HG03457 (cell line): ENCODE results near the gene GLYAT.
"Not testable (repeated sequence)": the region's sequence is repeated elsewhere in the genome, so short reads cannot be mapped to it uniquely, and the experiment has no call there.

Experiments
- ATAC-seq: cut with Tn5 transposase; IDR thresholded peaks from one replicate; pipeline ENCODE4 v1.9.1; 2021; ENCODE audit warnings: moderate number of reproducible peaks; ENCODE audit not compliant: unreplicated experiment

GLYAT gene

DNA sequence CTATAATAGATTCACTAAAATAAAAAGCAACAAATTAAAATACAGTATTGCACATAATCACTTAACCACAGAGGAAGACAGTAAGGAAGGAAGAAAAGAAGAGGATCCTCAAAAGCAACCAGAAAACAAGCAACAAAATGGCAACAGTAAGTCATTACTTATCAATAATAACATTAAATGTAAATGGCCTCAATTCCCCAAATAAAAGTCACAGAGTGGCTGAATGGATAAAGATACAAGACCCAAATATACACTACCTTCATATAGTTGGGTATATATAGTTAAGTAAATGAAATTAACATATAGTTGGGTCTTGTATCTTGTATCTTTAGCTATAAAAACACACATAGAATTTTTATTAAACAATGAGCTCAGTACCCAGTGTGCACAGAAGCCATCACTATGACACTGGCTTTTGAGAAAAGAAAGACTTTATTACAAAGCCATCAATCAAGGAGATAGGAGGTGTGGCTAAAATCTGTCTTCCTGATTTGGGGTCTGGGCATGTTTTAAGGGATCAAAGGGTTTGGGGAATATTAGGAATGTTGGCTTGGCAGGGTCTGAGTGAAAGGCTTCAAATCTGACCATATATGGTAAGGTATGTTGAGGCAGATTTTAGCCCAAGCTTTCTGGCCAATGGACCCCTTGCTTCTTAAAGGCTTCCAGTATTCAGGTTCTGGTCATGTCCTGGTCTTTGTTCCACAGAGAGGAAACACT, 13.4 kb upstream of the GLYAT start:
- no peak for ATAC-seq

DNA sequence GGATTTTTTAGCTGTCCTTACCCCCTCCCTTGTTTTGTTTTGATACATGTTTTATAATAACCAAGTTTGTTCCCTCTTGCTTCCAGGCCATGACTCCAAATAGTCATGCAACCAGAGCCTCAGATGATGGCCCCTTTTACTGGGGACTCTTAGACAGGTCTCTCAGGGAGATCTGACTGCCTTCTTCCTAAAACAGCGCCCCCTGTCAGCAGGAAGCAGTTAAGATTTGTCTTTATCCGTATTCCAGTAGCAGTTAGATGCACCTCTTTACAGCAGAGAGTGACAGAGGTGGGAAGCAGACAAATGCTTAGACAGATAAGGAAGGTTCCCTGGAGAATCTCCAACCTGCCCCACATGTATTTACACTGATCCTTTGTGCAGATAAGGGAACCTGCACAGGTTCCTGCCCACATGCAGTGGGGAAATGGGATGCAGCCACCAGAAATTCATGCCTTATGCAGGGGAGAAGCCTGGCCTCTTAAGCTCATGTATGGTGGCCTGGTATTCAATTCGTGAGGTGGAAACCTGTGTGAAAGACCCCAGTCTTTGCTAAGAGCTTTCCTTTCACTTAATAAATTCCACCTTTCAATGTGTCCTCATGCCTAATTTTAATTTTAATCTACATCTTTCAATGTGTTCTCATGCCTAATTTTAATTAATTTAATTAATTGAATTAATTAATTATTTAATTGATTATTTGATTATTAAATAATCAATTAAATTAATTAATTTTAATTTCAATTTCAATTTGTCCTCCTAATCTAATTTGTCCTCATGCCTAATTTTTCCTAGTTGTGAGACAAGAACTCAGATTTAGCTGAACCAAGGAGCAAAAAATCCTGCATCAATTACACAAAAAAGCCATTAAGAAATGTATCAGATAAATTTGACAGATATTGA, 11.5 kb upstream of the GLYAT start:
- ATAC-seq = no peak

DNA sequence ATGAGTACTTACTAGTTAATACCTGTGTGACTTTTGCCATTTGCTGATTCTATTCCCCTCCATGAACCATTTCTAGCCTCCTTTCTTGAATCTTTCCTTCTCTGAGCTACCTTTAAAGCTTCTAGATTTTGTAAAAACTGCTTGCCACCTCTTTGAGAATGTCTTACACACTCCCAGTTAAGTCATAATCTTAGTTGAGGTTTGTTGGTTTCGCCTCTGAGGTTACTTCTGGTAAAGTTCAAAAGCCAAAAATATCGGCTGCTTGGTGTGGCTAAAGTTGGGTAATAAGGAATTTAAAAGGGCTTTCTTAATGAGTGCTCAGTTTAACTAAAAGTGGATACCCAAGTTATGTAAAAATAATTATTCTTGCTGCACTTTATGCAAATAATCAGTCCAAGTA, 10.4 kb upstream of the GLYAT start:
- ATAC-seq = no peak

DNA sequence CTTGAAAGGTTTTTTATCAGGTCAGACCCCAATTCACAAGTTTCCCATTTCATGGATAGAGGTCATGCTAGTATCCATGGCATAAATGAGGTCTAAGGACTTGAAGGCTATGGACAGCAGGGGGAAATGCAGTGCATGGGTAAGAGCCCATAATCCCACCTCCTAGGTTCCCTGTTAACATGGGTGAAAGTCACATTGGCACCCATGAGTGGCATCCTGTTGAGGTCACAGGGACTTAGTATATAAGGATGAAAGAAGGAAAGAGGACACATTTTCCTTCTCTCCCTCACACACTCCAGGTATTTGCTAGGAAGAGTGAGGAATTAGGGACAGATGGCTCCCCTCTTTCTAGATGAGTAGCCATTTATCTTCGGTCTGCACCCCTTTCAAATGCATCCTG, 9.4 kb upstream of the GLYAT start:
- ATAC-seq = no peak

DNA sequence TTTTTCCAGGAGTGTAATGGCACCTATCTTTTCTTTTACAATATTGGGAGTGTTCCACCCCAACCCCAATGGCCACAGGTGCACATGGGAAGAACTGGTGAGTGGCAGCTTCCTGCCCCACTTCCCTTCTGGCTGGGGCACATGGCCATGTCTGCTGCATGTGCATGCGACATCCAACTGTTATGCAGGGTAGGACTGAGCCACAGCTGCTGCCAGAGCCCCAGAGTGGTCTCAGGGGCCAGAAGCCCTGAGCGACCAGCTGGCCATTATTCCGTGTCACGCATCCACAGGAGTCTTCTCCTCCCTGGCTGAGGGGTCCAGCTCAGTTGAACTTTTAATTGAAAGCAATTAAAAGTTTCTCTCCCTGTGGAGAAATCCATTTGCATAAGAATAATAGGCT, 8.7 kb upstream of the GLYAT start:
- ATAC-seq = no peak

DNA sequence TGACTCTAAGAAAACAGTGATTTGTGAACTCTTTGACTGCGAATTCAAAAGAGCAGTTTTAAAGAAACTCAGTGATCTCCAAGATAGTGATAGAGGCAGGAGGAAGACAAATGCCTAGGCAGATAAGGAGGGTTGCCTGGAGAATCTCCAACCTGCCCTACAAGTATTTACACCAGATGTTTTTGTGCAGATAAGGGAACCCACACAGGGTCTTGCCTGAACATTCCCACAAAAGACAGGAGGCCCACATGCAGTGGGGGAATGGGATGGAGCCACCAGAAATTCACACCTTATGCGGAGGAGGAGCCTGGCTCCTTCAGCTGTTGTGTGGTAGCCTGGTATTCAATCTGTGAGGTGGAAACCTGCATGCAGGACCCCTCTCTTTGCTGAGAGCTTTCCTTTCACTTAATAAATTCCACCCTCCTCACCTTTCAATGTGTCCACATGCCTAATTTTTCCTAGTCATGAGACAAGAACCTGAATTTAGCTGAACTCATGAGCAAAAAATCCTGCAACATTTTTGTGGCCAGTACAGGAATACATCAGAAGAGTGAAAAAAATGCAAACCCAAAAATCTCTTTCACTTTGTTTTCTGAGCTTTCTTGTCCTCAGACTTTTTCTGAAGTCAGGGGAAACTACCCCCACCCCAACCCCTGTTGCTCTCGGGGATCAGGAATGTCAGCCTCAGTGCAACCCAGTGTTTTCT, 8.1 kb upstream of the GLYAT start:
- ATAC-seq = no peak

DNA sequence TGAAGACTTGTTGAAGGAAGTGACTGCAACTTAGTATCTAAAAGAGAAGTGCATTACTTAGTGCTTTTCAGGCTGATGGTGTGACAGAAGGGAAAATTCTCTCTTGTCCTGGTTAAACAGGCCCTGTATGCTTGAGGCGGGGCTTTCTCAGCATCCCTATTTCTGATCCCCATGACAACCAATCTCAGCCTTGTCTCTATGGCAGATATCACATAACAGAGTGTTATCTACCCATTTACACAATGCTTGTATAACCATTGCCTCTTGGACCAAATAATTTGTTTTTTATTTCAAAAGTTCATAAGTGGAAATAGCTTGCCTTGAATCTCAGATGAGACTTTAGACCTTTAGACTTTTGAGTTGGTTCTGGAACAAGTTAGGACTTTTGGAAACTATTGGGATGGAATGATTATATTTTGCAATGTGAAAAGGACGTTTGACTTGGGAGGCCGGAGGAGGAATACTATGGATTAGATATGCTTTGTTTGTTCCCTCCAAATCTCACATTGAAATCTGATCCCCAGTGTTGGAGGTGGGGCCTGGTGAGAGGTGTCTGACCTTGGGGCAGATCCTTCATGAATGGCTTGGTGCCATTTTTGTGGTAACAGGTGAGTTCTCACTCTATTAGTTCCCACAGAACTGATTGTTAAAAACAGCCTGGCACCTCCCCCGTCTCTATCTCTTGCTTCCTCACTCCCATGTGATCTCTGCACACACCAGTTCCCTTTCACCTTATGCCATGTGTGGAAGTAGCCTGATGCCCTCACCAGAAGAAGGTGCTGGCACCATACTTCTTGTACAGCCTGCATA, 3.1 kb upstream of the GLYAT start:
- no peak for ATAC-seq

DNA sequence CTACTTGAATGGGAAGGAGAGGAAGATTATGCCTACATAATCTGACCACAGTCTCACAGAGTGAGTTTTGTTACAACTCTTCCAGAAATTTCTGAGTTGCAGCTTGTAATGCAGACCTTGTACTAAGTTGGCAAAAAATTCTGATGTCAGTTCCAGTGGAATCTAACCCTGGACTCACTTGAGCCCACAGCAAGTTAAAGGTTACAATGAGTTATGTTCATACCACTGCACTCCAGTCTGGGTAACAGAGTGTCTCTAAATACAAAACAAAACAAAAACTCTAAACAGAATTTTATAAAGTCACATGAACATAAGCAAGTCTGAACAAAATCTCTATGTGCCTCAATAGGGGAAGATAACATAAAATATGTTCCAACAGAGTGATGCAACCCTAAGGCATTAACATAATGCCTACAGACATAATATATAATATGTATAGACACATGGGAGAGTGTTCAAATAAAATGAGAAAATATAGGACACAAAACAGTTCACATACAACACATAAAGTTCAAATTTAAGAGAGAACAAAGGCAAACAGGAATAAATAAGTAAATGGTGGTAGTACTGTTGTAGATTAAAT, 1.1 kb downstream of the GLYAT start:
- ATAC-seq = no peak

DNA sequence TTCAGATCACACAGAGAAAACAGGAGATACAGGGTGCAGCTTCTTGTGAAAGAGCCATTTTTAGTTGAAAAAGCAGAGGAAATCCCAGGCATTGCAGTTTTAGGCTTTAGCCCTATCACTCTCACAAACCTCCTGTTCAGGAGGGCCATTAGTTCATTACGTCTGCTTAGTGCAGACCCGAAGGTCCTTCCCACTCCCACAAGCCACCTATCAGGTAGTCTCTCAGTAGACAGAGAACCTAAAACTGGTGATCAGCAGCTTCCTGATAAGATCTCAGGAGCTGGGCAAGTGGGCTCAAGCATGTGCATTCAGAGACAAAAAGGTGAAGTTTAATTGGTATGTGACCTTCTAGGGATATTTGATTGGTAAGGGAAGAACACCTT, 4.3 kb downstream of the GLYAT start:
- ATAC-seq = no peak

DNA sequence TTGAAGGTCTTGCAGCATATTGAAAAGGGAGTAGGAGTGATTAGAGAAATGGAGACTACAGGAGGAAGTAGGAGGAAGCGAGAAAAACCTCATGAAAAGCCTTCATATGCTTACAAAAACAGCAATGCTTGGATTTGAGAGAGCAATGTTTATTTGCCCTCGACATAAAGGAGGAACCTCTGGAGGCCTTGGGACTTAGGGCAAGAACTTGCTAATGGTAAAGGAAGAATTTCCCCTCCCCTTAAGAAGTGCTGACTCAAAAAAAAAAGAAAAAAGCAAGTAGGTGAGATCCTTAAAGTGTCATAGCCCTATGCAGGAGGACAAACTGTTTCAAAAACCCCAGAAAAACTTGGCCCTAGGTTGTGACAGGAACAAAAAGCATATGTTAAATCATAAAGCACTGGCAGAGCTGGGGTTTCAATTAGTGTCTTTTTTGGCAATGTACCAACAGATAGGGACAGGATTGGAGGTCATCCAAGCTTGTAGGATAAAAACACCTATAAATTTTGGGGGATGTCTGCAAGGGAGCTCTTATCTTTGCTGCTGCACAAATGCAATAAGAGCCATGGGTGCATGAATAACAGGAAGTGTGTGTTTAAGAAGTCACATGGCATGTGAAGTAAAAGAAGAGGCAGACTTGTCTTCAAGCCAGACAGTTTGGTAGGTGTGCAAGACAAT, 4.9 kb downstream of the GLYAT start:
- ATAC-seq = no peak

DNA sequence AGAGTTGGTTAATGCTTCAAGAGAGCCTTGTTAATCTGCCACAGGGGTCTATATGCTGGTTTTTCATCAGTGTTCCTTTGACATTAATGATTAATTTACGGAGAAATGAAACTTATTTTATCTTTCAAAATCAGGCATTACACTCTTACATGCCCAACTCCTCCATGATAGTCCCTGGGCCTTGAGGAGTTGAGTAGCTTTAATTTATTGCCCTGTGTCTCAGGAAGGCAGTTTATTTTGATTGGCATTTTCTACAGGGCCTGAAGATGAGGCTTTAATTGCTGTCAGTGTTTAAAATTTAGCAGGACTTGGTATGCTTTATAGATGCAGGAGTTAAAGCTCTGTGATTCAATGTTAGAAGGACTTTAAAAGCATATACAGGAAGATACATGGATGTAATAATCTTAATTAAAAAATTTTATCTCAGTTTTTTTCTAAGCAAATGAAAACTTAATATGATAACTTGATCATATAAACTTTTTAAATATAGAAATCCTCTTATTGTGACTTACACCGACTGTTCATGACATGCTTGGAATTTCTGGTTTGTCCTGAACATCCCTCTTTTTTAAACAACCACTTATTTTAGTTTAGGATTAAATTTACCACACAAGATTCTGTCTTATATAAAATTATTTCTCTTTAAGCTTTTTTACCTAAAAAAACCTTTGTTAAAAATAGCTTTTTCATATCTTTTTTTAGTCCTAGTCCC, 12.2 kb downstream of the GLYAT start:
- no peak for ATAC-seq

DNA sequence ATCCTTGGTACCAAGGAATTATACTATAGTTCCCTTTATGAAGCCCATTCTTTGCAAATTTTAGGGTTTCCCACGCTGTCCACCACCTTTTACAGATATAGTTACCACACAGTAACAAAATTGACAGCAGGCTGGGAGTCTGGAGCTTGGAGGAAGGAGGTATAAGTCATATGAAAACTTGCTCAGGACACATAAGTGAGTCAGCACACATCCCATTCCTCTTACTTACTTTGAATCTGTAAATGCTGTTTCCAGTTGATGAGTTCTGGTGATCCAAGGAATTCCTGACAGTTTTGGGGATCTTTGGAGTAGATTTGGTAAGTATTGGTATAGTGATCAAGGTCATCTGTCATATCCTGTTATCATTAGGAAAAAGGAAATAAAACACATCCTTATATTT, 19.2 kb downstream of the GLYAT start:
- no peak for ATAC-seq

DNA sequence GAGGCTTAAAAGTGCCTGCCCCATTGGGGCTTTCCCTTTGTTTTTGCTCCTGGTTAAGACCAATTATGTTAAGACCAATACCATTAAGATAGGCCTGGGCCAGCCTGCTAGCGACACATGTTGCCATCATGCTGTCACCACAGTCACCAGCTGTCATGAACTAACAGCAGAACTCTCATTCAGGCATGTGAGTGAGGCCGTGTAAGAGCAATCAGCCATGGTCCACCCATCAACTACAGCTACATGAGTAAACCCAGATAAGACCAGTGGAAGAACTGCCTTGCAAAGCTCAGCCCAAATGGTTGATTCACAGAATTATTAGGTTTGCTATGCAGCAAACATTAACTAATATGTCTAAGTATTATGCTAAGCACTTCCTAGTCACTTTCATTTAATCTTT, 19.9 kb downstream of the GLYAT start:
- no peak for ATAC-seq

DNA sequence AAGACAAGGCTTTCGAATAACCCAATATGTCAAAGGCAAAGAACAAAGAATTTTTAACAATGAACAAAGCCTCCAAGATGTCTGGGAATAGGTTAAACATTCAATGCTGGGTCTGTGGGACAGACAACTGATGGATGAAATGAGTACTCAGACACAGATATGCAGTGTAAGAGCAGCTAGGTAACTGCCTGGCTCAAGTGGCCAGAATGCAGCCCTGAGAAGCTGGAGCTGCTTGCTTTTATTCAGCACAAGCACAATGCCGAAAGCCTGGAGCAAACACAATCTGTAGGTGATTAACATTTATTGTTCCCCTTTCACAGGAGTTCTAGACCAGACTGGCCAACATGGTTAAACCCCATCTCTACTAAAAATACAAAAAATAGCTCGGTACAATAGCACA, 24.0 kb downstream of the GLYAT start:
- no peak for ATAC-seq

DNA sequence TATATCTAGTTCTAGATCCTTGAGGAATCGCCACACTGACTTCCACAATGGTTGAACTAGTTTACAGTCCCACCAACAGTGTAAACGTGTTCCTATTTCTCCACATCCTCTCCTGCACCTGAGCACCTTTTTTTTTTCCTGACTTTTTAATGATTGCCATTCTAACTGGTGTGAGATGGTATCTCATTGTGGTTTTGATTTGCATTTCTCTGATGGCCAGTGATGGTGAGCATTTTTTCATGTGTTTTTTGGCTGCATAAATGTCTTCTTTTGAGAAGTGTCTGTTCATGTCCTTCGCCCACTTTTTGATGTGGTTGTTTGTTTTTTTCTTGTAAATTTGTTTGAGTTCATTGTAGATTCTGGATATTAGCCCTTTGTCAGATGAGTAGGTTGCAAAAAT, 34.9 kb downstream of the GLYAT start:
- not testable (repeated sequence) for ATAC-seq

DNA sequence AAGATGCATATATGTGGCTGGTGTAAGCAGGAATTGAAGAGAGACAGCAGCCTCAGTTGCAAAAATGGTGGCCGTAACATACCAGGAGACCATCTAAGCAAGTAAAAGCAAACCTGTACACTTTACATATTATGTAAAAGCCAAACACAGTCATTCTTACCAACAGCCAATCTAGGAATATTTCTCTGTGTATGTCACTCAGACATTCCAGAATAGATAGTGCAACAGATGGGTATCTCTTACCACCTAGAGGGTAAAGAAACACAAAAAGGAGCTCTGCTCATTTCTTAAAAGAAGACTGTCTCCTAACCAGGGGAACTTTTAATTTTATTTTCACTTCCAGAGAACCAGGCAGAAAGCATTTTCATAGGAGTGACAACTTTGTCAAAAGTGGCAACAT, 38.7 kb downstream of the GLYAT start:
- no peak for ATAC-seq

DNA sequence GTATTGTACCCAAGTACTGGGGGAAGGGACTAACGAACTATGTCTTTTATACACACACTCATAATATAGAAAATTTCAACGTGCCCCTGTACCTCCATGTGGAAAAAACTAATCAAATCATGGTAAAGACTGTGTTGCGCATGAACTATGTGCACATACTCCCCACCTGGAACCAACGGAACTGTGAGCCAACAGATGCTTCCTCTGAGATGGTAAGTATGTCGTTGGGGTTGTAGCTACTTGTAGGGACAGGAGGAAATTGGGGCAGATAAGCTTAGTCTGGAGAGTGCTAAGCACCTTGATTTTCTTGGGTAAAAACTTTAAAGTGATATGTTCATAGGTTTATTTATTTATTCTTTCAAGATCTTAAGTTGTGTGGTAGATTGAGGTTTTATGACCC, 40.1 kb downstream of the GLYAT start:
- no peak for ATAC-seq

DNA sequence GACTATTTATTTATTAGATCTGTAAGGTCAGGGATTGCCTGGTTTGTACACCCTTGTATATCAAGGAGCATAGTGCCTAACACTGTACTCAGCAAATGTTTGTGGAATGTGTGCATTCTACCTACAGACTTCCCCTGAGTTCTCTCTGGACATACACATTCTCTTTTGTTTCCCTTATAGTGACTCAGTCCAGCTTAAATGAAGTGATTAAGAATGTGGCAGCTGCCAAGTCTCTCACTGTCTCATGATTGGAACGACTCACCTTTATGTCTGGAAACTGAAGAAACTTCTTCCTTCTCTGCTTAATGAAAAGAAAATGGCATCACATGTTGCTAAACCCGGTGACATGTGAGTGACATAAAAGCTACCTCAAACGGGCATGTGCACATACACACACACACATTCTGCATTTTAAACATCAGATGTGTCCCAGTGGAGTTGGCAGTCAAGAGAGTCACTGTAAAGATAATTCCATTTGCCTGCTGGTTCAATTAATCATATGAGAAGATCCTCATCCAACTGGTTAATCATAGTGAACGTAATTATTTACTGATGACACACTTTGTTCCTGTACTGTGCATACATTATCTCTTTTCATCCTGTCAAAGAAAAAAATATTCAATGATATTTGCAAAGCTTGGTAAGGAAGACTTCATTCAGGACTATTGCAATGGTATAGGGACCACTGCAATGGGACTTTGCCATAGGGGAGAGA, 42.8 kb downstream of the GLYAT start:
- ATAC-seq = no peak
